ENCODE results near the gene TMEM192.

Gene TMEM192

DNA sequence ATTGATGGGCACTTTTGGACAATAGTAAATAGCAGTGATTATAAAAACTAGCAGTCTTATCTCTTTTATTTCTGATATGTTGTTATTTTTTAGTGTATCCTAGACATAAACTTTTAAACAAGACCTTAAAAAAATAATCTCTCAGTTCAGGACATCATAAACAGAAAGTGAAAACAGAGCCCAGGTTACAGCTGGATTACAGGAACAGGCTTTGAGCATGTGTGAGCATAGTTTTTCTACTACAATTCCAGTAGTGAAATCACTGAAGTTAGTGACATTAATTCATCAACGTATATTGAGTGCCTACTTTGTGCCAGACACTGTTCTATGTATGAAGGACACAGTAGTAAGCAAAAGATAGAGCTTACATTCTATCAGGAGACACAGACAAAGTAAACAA, 42.1 kb downstream of the TMEM192 start:
- H3K27me3 ChIP-seq (ENCODE audit: insufficient read depth, poor library complexity, severe bottlenecking), result no peaks in the 10 kb centered on the region
- no peaks in the 10 kb centered on the region for H3K36me3 ChIP-seq (ENCODE audit: low read depth)
- no peak overlapping the region for H3K4me3 ChIP-seq (ENCODE audit: severe bottlenecking)
- H3K9me3 ChIP-seq (ENCODE audit: severe bottlenecking), result no peaks in the 10 kb centered on the region
- ATAC-seq (ENCODE audit: low read depth) (no peak), DNase-seq (ENCODE audit: low spot score) (no peak)
- no peaks in the 10 kb centered on the region for H3K4me1 ChIP-seq (ENCODE audit: insufficient read depth, poor library complexity, severe bottlenecking)
- TF ChIP-seq, protein P1, sequence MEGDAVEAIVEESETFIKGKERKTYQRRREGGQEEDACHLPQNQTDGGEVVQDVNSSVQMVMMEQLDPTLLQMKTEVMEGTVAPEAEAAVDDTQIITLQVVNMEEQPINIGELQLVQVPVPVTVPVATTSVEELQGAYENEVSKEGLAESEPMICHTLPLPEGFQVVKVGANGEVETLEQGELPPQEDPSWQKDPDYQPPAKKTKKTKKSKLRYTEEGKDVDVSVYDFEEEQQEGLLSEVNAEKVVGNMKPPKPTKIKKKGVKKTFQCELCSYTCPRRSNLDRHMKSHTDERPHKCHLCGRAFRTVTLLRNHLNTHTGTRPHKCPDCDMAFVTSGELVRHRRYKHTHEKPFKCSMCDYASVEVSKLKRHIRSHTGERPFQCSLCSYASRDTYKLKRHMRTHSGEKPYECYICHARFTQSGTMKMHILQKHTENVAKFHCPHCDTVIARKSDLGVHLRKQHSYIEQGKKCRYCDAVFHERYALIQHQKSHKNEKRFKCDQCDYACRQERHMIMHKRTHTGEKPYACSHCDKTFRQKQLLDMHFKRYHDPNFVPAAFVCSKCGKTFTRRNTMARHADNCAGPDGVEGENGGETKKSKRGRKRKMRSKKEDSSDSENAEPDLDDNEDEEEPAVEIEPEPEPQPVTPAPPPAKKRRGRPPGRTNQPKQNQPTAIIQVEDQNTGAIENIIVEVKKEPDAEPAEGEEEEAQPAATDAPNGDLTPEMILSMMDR (IDR thresholded peaks at IDR 0.05; ENCODE audit: poor library complexity, severe bottlenecking), result no peak
- H3K27ac ChIP-seq (ENCODE audit: poor library complexity, severe bottlenecking), result no peak overlapping the region

DNA sequence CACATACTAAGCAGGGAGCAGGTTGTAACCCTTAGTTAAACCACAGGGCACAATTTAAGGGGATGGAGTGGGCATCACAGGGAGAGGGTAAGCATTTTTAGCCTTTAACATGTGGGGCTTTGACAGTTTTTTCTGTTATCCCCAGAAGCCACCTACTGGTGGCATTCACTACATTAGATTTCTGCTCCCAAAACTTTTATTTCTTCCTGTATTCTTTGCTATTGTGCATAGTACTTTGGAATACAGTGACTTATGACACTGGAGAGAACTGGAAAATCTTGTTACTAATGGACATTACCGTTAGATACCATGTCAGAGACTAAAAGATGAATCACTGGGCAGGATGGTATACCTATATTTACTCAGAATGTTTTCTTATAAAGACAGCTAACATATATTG, 51.7 kb downstream of the TMEM192 start:
- no peak for DNase-seq (ENCODE audit: low spot score)
- no peaks in the 10 kb centered on the region for H3K4me1 ChIP-seq (ENCODE audit: insufficient read depth, poor library complexity, severe bottlenecking)
- no peak overlapping the region for H3K4me3 ChIP-seq (ENCODE audit: severe bottlenecking)
- H3K27me3 ChIP-seq (ENCODE audit: insufficient read depth, poor library complexity, severe bottlenecking), result no peaks in the 10 kb centered on the region
- no peaks in the 10 kb centered on the region for H3K36me3 ChIP-seq (ENCODE audit: low read depth)
- TF ChIP-seq, protein P1 (IDR thresholded peaks at IDR 0.05; ENCODE audit: poor library complexity, severe bottlenecking), result peak; percentile 36
- no peak overlapping the region for H3K27ac ChIP-seq (ENCODE audit: poor library complexity, severe bottlenecking)
- ATAC-seq (ENCODE audit: low read depth), result no peak
- H3K9me3 ChIP-seq (ENCODE audit: severe bottlenecking), result no peaks in the 10 kb centered on the region

DNA sequence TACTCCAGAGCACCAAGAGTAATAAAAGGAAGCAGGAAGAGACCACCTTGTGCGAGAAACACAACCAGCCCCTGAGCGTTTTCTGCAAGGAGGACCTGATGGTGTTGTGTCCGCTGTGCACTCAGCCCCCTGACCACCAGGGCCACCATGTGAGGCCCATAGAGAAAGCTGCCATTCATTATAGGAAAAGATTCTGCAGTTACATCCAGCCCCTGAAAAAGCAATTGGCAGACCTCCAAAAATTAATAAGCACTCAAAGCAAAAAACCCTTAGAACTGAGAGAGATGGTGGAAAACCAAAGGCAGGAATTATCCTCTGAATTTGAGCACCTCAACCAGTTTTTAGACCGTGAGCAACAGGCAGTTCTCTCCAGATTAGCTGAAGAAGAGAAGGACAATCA, 53.3 kb downstream of the TMEM192 start:
- no peak for ATAC-seq (ENCODE audit: low read depth)
- TF ChIP-seq, protein P1 (IDR thresholded peaks at IDR 0.05; ENCODE audit: poor library complexity, severe bottlenecking), result no peak
- no peaks in the 10 kb centered on the region for H3K9me3 ChIP-seq (ENCODE audit: severe bottlenecking)

DNA sequence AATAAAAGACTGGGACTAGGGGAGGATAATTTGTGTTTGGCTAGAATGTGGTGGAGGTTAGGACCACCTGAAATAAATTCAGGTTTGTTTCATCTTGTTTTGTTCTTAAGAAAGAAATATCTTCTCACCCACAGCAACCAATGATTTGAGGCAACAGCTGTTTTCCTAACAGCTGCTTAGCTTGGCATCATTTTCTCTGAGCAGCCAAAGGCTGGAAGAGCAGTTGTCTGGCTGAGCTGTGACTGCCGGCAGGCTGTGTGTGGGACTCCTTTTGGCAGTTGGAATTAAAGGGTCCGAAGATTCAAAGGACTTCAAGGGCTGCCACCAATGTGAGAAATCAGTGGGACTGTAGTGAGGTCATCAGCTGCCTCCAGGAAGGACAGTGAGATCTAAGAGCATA, 54.0 kb downstream of the TMEM192 start:
- Histone ChIP-seq H3K27ac (ENCODE audit: poor library complexity, severe bottlenecking) (no peak overlapping the region), H3K4me3 (ENCODE audit: severe bottlenecking) (no peak overlapping the region), H3K36me3 (ENCODE audit: low read depth) (no peaks in the 10 kb centered on the region), H3K27me3 (ENCODE audit: insufficient read depth, poor library complexity, severe bottlenecking) (no peaks in the 10 kb centered on the region), H3K9me3 (ENCODE audit: severe bottlenecking) (no peaks in the 10 kb centered on the region), H3K4me1 (ENCODE audit: insufficient read depth, poor library complexity, severe bottlenecking) (no peaks in the 10 kb centered on the region)
- no peak for ATAC-seq (ENCODE audit: low read depth)
- no peak for DNase-seq (ENCODE audit: low spot score)
- TF ChIP-seq, protein P1 (IDR thresholded peaks at IDR 0.05; ENCODE audit: poor library complexity, severe bottlenecking), result no peak

More for the DNA sequence above, 53.3 kb downstream of the TMEM192 start:
- no peak overlapping the region for H3K4me3 ChIP-seq (ENCODE audit: severe bottlenecking)
- H3K36me3 ChIP-seq (ENCODE audit: low read depth), result no peaks in the 10 kb centered on the region
- H3K27ac ChIP-seq (ENCODE audit: poor library complexity, severe bottlenecking), result no peak overlapping the region
- no peaks in the 10 kb centered on the region for H3K27me3 ChIP-seq (ENCODE audit: insufficient read depth, poor library complexity, severe bottlenecking)
- no peak for DNase-seq (ENCODE audit: low spot score)
- H3K4me1 ChIP-seq (ENCODE audit: insufficient read depth, poor library complexity, severe bottlenecking), result no peaks in the 10 kb centered on the region

DNA sequence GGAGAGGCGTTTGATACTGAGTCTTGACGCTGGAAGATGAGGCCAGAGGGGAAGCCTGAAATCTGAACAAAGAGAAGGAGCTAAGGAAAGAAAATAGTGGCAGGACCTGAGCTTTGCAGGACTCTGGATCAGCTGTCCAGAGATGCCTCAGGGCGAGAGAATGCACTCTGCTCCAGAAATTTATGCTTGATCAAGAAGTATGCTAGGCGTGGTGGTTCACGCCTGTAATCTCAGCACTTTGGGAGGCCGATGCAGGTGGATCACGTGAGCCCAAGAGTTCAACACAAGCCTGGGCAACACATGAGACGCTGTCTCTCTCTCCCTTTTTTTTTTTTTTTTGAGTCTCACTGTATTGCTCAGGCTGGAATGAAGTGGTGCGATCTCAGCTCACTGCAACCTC, 57.1 kb downstream of the TMEM192 start:
- TF ChIP-seq, protein P1 (IDR thresholded peaks at IDR 0.05; ENCODE audit: poor library complexity, severe bottlenecking), result no peak
- H3K27me3 ChIP-seq (ENCODE audit: insufficient read depth, poor library complexity, severe bottlenecking), result no peaks in the 10 kb centered on the region
- DNase-seq (ENCODE audit: low spot score), result no peak

More for the DNA sequence above, 57.1 kb downstream of the TMEM192 start:
- no peaks in the 10 kb centered on the region for H3K9me3 ChIP-seq (ENCODE audit: severe bottlenecking)
- H3K4me1 ChIP-seq (ENCODE audit: insufficient read depth, poor library complexity, severe bottlenecking), result no peaks in the 10 kb centered on the region
- ATAC-seq (ENCODE audit: low read depth), result no peak
- H3K27ac ChIP-seq (ENCODE audit: poor library complexity, severe bottlenecking), result no peak overlapping the region
- H3K4me3 ChIP-seq (ENCODE audit: severe bottlenecking), result no peak overlapping the region
- no peaks in the 10 kb centered on the region for H3K36me3 ChIP-seq (ENCODE audit: low read depth)

Measured in RWPE2 (cell line).